Measurements from ENCODE around the gene PITX1.

GRCh38 chr5:135034963-135035677, 1.1 kb upstream of the PITX1 start:
- no peak for TF ChIP-seq ISL1 (CRISPR knock-in tag; IDR thresholded peaks at IDR 0.05)
- no peak for TF ChIP-seq PATZ1 (CRISPR knock-in tag; IDR thresholded peaks at IDR 0.05; ENCODE audit: borderline replicate concordance)
